NCI-H2196 (cell line): ENCODE measurements around the gene CA11.

Experiments
- DNase-seq: peaks from one replicate; lab custom pipeline; 2025; ENCODE audit not compliant: unreplicated experiment; lab: John Stamatoyannopoulos, UW

CA11 gene

DNA sequence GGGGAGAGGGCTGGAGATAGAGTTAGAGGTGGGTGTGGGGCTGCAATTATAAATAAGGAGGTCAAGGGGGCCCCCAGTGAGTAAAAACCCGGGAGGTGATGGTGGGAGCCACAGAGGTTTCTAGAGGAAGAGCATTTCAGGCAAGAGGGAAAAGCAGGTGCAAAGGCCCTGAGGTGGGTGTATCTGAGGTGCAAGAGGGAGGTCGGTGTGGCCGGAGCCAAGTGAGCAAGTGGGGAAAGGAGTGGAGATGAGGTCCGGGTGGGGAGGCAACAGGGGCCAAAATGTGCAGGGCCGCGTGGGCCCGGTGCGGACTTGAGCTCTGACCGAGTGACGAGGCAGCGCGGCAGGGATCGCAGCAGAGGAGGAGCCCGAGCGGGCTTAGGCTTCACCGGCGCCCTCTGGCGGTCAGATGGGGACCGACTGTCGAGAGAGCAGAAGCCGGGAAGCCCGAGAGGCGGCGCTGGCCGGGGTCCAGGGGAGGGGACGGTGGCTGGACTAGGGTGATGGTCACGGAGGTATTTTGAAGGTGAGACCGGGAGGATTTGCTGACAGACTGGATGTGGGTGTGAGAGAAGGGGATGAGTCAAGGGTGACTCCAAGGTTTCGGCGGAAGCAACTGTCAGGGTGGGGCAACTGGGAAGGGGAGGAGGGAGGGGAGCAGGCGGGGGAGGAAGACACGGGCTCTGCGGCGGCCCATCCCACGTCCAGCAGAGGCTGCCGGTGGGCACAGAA is 57.2 kb downstream of the CA11 start:
- DNase-seq: peak; percentile 95
